GM18858 (cell line): ENCODE data around the gene ACOT4.
"Not testable (repeated sequence)": the region's sequence is repeated elsewhere in the genome, so short reads cannot be mapped to it uniquely, and the experiment has no call there.

Experiments
- ATAC-seq: cut with Tn5 transposase; IDR thresholded peaks from one replicate; pipeline ENCODE4 v1.9.1; 2021; ENCODE audit not compliant: unreplicated experiment

ACOT4 gene

GRCh38 chr14:73630009-73630780 lies 38.5 kb downstream of the ACOT4 start:
- ATAC-seq: no peak

GRCh38 chr14:73633116-73634010 lies 41.7 kb downstream of the ACOT4 start:
- no peak for ATAC-seq

- no peak for ATAC-seq
These were observed 42.5 kb downstream of the ACOT4 start for GRCh38 chr14:73634011-73634833.

GRCh38 chr14:73636355-73636754 lies 44.7 kb downstream of the ACOT4 start:
- not testable (repeated sequence) for ATAC-seq

GRCh38 chr14:73637830-73638229 lies 46.2 kb downstream of the ACOT4 start:
- ATAC-seq: no peak

- ATAC-seq: no peak
These were observed 49.2 kb downstream of the ACOT4 start for GRCh38 chr14:73640796-73641365.

- ATAC-seq: peak; percentile 69
These were observed 53.0 kb downstream of the ACOT4 start, which contains the start of gene DNAL1 for GRCh38 chr14:73644531-73645247. Gene DNAL1, plus strand, starts transcription at chr14:73644986. Its CDS starts 54 bp downstream, at chr14:73645040.

GRCh38 chr14:73645248-73645610 lies 53.6 kb downstream of the ACOT4 start:
- ATAC-seq: no peak
